Stimulated activated CD8-positive, alpha-beta memory T cell treated with anti-CD3 and anti-CD28 coated beads, Interleukin-4, amount 100 ng/mL, for 4 hours (primary cell): ENCODE measurements around the gene ZBTB21.
"Not testable (repeated sequence)": the region's sequence is repeated elsewhere in the genome, so short reads cannot be mapped to it uniquely, and the experiment has no call there.

Experiments
- DNase-seq, 2 donors: peaks; one replicate each; pipeline ENCODE4 v3.0.0-alpha.2; 2020; ENCODE audit warnings: low read depth in 2 of 2, low spot score in 1 of 2

The ZBTB21 gene

DNA sequence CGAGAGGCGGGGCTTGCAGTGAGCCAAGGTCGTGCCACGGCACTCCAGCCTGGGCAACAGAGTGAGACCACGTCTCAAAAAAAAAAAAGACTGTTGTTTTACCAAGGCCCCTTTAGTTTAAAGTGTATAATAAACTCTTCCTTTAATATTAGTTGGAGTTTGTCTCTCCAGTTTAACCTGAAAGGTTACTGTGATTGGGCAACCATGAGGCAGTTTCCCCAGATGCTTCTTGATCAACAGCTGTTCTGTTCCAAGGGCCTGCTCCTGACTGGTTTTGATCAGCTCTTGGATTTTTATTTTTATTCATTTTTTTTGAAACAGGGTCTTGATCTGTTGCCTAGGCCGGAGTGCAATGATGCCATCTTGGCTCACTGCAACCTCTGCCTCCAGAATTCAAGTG is 38.3 kb downstream of the ZBTB21 start:
- DNase-seq, result no peak

- DNase-seq, result no peak
Measured at GRCh38 chr21:41970751-41971653, 39.2 kb downstream of the ZBTB21 start.

DNA sequence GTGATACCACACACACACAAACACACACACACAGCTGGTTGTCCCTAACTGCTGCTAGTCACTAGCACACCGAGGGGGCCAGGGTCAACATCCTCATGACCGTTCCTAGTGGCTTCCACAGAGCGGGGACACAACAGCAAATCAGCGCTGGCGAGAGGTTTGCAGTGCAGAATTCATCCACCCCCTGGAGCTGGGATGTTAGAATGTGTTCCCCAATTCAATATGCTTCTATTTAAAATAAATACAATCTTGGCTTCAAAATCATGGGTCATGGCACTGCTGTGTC is 40.1 kb downstream of the ZBTB21 start:
- DNase-seq, result no peak

GRCh38 chr21:41967708-41968107 is 42.5 kb downstream of the ZBTB21 start:
- no peak for DNase-seq

GRCh38 chr21:41966872-41967621 is 43.1 kb downstream of the ZBTB21 start:
- DNase-seq, result no peak

DNA sequence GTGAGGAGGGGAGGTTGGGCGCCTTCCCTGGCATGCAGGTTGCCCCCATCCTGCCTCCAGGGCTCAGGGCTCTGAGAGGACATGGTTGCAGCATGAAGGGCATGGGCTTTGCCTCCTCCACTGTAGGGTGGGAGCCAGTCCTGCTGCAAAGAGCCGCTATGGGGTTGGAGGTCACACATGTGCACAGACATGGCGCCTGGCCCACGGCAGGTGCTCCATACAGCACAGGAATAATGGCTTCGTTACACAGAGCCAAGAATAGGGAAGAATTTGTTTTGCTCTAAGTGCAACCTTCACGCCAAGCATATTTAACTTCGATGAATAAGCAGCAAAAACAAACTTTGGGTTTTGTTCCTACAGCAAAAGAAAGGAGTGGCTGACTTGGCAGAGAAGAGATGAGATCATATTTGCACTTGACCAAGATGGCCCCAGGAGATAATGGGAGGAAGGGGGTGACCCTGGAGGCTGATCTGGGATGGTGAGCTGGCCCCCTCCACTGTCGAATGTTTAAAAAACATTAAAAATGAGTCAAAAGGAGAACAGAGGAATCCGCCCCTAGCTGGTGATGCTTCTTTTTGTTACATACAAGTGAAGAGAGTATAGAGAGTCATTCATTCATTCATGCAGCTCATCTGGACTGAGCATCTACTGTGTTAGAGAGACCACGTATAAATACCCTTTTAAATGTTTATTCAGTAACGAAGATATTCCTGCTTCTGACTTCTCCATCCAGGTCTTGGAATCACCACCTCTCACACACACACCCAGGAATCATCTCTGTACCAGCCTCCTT is 43.9 kb downstream of the ZBTB21 start:
- DNase-seq, result no peak

- DNase-seq, result no peak
Measured at GRCh38 chr21:41965461-41966013, 44.6 kb downstream of the ZBTB21 start.

GRCh38 chr21:41965045-41965444 is 45.1 kb downstream of the ZBTB21 start:
- DNase-seq, result no peak

DNA sequence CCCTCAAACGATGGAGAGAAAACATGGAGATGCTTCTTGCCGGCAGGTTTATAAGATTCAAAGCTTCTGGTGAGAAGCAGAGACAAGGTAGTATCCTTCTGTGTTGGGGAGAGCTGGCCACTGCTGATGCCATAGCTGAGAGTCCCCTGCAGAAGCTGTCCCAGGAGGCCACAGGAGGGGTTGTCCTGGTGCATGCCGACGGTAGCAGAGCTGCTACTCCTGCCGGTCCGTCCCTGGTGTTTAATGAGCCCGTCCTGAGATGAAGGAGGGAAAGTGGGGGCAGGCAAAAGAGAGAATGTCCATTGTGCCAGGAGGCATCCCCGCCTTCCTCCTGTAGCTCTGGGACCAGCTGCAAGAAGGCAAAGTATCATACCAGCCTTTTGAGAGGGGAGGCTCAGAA is 46.0 kb downstream of the ZBTB21 start:
- DNase-seq, result no peak

GRCh38 chr21:41962425-41962966 is 47.7 kb downstream of the ZBTB21 start:
- no peak for DNase-seq

GRCh38 chr21:41961753-41962152 is 48.4 kb downstream of the ZBTB21 start:
- DNase-seq, result no peak

DNA sequence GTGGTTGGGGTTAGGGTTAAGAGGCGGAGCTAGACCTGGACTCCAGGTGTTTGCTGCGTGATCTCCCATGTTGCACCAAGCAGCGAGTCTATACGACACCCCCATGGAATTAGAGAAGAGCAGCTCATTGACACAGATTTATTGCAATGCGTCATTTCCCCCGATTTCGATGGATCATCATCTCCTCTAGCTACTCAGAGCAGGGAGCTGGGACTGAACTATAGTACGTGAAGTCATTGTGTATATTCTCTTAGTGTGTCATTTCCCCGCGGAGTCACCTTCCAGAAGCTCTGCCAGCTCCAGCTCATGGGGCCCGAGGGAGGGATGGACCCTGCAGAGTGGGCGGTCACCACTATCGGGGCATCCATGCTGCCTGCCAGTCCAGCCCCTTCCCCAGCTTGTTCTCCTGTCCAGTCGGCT is 48.9 kb downstream of the ZBTB21 start:
- DNase-seq, result no peak

GRCh38 chr21:41960386-41960785 is 49.8 kb downstream of the ZBTB21 start:
- DNase-seq, result no peak

DNA sequence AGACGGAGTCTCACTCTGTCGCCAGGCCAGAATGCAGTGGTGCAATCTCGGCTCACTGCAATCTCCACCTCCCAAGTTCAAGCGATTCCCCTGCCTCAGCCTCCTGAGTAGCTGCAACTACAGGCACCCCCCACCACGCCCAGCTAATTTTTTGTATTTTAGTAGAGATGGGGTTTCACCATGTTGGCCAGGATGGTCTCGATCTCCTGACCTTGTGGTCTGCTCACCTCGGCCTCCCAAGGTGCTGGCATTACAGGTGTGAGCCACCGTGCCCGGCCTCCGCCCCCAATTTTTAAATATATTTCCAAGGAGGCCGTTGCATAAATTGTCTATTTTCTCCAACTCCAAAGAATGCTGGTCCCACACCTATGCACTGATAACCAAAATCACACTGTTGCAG is 50.5 kb downstream of the ZBTB21 start:
- not testable (repeated sequence) for DNase-seq

- DNase-seq, result no peak
Measured at GRCh38 chr21:41958886-41959563, 51.1 kb downstream of the ZBTB21 start.

- no peak for DNase-seq
Measured at GRCh38 chr21:41957991-41958766, 52.0 kb downstream of the ZBTB21 start.

GRCh38 chr21:41956926-41957729 is 53.0 kb downstream of the ZBTB21 start:
- DNase-seq, result no peak

DNA sequence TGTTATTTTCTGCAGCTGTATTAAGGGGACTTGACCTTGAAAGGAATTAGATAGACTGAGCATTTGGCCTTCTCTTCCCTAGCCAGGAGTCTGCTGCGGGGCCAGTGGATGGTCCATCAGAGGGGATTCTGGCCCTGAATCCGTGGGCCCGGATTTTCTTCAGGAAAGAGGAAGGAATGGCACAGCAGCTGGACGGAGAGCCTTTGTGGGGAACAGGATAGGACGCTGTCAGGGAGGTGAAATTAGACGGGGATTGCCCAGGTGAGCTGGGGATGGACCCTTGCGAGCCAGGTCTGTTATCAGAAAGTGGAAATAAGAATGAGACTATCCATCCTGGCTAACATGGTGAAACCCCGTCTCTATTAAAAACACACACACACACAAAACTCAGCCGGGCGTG is 54.6 kb downstream of the ZBTB21 start:
- DNase-seq, result no peak
